22Rv1 (cell line): Measurements from ENCODE around the gene RIC1.

Experiments used
- H3K27ac ChIP-seq: fragments of 450-650 bp; 2 replicates; pipeline ENCODE4 v1.5.1; 2017
- CTCF ChIP-seq: fragments of 450-650 bp; IDR thresholded peaks from 2 replicates; pipeline ENCODE4 v1.5.1; 2017; ENCODE audit warnings: mild to moderate bottlenecking
- ZFX ChIP-seq: fragments of 450-650 bp; IDR thresholded peaks from 2 replicates; pipeline ENCODE4 v1.6.1; 2017; ENCODE audit warnings: antibody characterized with exemption, borderline replicate concordance

RIC1 gene

GRCh38 chr9:5825223-5825622 is 196.3 kb downstream of the RIC1 start:
- TF ChIP-seq ZFX, result no peak
- no peak for TF ChIP-seq CTCF
- no peak overlapping the region for H3K27ac ChIP-seq
